Fibroblast of lung (primary cell): ENCODE measurements around the gene OR2B2. TPM values are rescaled to one million over a fixed set of nuclear protein-coding genes. Genes with fewer than 3 reads are reported as not detected.

Experiments
- DNase-seq, 2 donors: peaks; one replicate each; pipeline versions ENCODE4 v3.0.0 to v3.0.0-alpha.2; 2010; ENCODE audit warnings: low read depth in 2 of 2
- H2AFZ ChIP-seq: 2 replicates; pipeline ENCODE4 v1.5.1; 2012; ENCODE audit warnings: low read length, control low read depth, inconsistent platforms
- H3K27ac ChIP-seq: 2 replicates; pipeline ENCODE4 v1.5.1; 2011; ENCODE audit warnings: low read length, control low read depth; ENCODE audit not compliant: insufficient read depth
- H3K27me3 ChIP-seq: 2 replicates; pipeline ENCODE4 v1.5.1; 2011; ENCODE audit warnings: mild to moderate bottlenecking, low read length; ENCODE audit not compliant: control insufficient read depth, insufficient read depth
- H3K36me3 ChIP-seq: 2 replicates; pipeline ENCODE4 v1.5.1; 2011; ENCODE audit warnings: low read length; ENCODE audit not compliant: control insufficient read depth, insufficient read depth
- H3K4me1 ChIP-seq: 2 replicates; pipeline ENCODE4 v1.5.1; 2011; ENCODE audit warnings: low read length; ENCODE audit not compliant: control insufficient read depth, insufficient read depth; ENCODE audit errors: extremely low read depth
- H3K4me2 ChIP-seq: 2 replicates; pipeline ENCODE4 v1.5.1; 2011; ENCODE audit warnings: low read length, control low read depth; ENCODE audit not compliant: insufficient read depth; ENCODE audit errors: extremely low read depth
- H3K4me3 ChIP-seq, 4 experiments: fragments of 200-600 bp in 1 of 4; sonication (generic) in 1 of 4; replicated peaks in 1 of 4; 2 replicates each; pipeline ENCODE4 v1.5.1; 2011 to 2016; ENCODE audit warnings: low read length in 4 of 4, low read depth in 3 of 4, mild to moderate bottlenecking in 3 of 4, control low read depth in 2 of 4, inconsistent platforms in 1 of 4, mixed read lengths in 1 of 4; ENCODE audit not compliant: insufficient read depth in 1 of 4; ENCODE audit errors: control extremely low read depth in 1 of 4
- H3K79me2 ChIP-seq: 2 replicates; pipeline ENCODE4 v1.5.1; 2012; ENCODE audit warnings: mild to moderate bottlenecking, low read length, inconsistent platforms; ENCODE audit not compliant: control insufficient read depth, insufficient read depth
- H3K9ac ChIP-seq: 2 replicates; pipeline ENCODE4 v1.5.1; 2011; ENCODE audit warnings: mild to moderate bottlenecking, low read length, control low read depth; ENCODE audit not compliant: insufficient read depth
- H3K9me3 ChIP-seq: 2 replicates; pipeline ENCODE4 v1.5.1; 2012; ENCODE audit warnings: low read depth, low read length; ENCODE audit not compliant: control insufficient read depth, insufficient read depth
- H4K20me1 ChIP-seq: 2 replicates; pipeline ENCODE4 v1.5.1; 2011; ENCODE audit warnings: low read length; ENCODE audit not compliant: control insufficient read depth, insufficient read depth; ENCODE audit errors: extremely low read depth
- CTCF ChIP-seq, 2 donors: IDR thresholded peaks in 1 of 2; conservative IDR thresholded peaks in 1 of 2; 1 replicate in 1 of 2; 2 replicates in 1 of 2; pipeline ENCODE4 v1.5.1; 2011 to 2012; ENCODE audit warnings: low read length in 2 of 2, control low read depth in 1 of 2, inconsistent platforms in 1 of 2, low read depth in 1 of 2, mild to moderate bottlenecking in 1 of 2
- EZH2 ChIP-seq: IDR thresholded peaks from 2 replicates; pipeline ENCODE4 v1.5.1; 2012; ENCODE audit warnings: low read length, control low read depth, mild to moderate bottlenecking; ENCODE audit errors: missing control alignments
- polyA plus RNA-seq, 2 donors: library from polyadenylated mRNA; depleted of rRNA in 1 of 2; stranded (reverse) in 1 of 2; unstranded in 1 of 2; fragments of >200 nt; gene quantifications; 2 replicates each; pipeline ENCODE4 v1.2.1, GENCODE V29; 2011 to 2012; ENCODE audit warnings: missing spikeins in 1 of 2
- total RNA-seq: library from RNA; depleted of rRNA; stranded (reverse); fragments of >200 nt; gene quantifications from 2 replicates; pipeline ENCODE4 v1.2.1, GENCODE V29; 2014

OR2B2 gene
- total and polyA plus RNA-seq, 2 donors (not counting 1 experiment from before 2014, with no cell fraction given), result not detected

- Histone ChIP-seq H3K4me3 (peak overlapping the region; percentile 49 to 98 (median 56)), H3K9me3 (no peaks in the 10 kb centered on the region), H4K20me1 (no peaks in the 10 kb centered on the region), H3K36me3 (no peaks in the 10 kb centered on the region), H3K9ac (peak overlapping the region; percentile 36), H3K27me3 (no peaks in the 10 kb centered on the region), H3K79me2 (no peaks in the 10 kb centered on the region), H2AFZ (peak overlapping the region; percentile 85), H3K27ac (peak overlapping the region; percentile 24), H3K4me1 (peaks cover 3% of the 10 kb centered on the region), H3K4me2 (peak overlapping the region; percentile 61)
- DNase-seq, result peak; percentile 96 to 98
- TF ChIP-seq EZH2 (no peak), CTCF (conservative IDR thresholded peaks at IDR 0.05 in 1 of 2, IDR thresholded peaks at IDR 0.05 in 1 of 2; ENCODE audit: low read depth in 1 of 2, low read length in 2 of 2) (no peak)
Observed at GRCh38 chr6:27890445-27891319, 21.5 kb downstream of the OR2B2 start.

- TF ChIP-seq EZH2, result no peak
- TF ChIP-seq CTCF (conservative IDR thresholded peaks at IDR 0.05 in 1 of 2, IDR thresholded peaks at IDR 0.05 in 1 of 2; ENCODE audit: low read depth in 1 of 2, low read length in 2 of 2), result no peak
- no peak for DNase-seq
- Histone ChIP-seq H3K4me2 (peak overlapping the region; percentile 61), H3K9me3 (no peaks in the 10 kb centered on the region), H3K36me3 (no peaks in the 10 kb centered on the region), H4K20me1 (no peaks in the 10 kb centered on the region), H3K4me3 (peak overlapping the region; percentile 49 to 98 (median 56)), H3K79me2 (no peaks in the 10 kb centered on the region), H3K4me1 (peaks cover 3% of the 10 kb centered on the region), H3K9ac (no peak overlapping the region), H3K27ac (peak overlapping the region; percentile 24), H3K27me3 (no peaks in the 10 kb centered on the region), H2AFZ (peak overlapping the region; percentile 85)
Observed at GRCh38 chr6:27889628-27890444, 22.4 kb downstream of the OR2B2 start.

GRCh38 chr6:27889275-27889627, 22.9 kb downstream of the OR2B2 start:
- Histone ChIP-seq H2AFZ (no peak overlapping the region), H4K20me1 (no peaks in the 10 kb centered on the region), H3K27ac (no peak overlapping the region), H3K36me3 (no peaks in the 10 kb centered on the region), H3K4me2 (no peak overlapping the region), H3K4me1 (peaks cover 3% of the 10 kb centered on the region), H3K9me3 (no peaks in the 10 kb centered on the region), H3K27me3 (no peaks in the 10 kb centered on the region), H3K4me3 (no peak overlapping the region), H3K79me2 (no peaks in the 10 kb centered on the region), H3K9ac (no peak overlapping the region)
- peak in 1 of 2 donors; percentile 11 for DNase-seq
- TF ChIP-seq EZH2 (no peak), CTCF (conservative IDR thresholded peaks at IDR 0.05 in 1 of 2, IDR thresholded peaks at IDR 0.05 in 1 of 2; ENCODE audit: low read depth in 1 of 2, low read length in 2 of 2) (no peak)
